T-helper 1 cell treated with Interleukin-12 subunit alpha and Interleukin-12 subunit beta and Interleukin-4 antibody, amounts not matched to agents 30 μg/mL and 1 μg/mL, for 36 hours (primary cell): ENCODE measurements around the gene HBD.

ENCODE experiments used
- H3K27ac Mint-ChIP-seq: one replicate; pipeline ENCODE4 v1.8.0; 2021; ENCODE audit warnings: mild to moderate bottlenecking, mixed read lengths
- H3K27me3 Mint-ChIP-seq: one replicate; pipeline ENCODE4 v1.8.0; 2021; ENCODE audit warnings: low read depth, mixed read lengths
- H3K36me3 Mint-ChIP-seq: one replicate; pipeline ENCODE4 v1.8.0; 2021; ENCODE audit warnings: low read depth, mixed read lengths
- H3K4me1 Mint-ChIP-seq: one replicate; pipeline ENCODE4 v1.8.0; 2021; ENCODE audit warnings: low read depth, mixed read lengths
- H3K4me3 Mint-ChIP-seq: one replicate; pipeline ENCODE4 v1.8.0; 2021; ENCODE audit warnings: mild to moderate bottlenecking, moderate library complexity, mixed read lengths
- H3K9me3 Mint-ChIP-seq: one replicate; pipeline ENCODE4 v1.8.0; 2021; ENCODE audit warnings: mixed read lengths

The HBD gene

DNA sequence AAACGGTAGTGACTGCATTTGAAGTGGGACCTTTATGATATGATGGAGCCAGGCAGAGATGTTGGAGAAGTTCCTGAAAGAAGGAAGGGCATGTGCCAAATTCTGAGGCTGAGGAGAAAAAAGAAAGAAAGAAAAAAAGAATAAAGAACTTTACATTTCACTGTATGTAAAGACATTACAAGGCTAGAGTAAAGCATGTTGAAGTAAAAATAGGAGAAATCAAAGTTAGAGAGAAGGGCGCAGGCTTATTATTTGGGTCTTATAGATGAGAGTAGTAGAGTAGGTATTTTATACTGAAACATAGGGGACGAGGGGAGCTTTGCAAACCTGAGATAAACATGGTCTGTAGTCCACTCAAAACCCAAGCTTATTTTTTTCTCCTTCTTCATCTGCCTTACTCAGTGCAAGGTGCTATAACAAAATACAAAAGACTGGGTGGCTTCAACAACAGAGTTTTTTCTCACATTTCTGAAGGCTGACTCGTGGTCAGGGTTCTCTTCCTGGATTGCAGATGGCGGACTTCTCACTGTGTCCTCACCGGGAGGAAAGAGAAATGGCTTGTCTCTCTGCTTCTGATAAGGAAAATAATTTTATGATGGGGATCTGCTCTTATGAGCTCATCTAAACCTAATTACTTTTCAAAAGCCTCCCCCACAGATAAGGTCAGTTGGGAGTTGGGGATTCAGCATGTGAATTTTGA lies 12.6 kb upstream of the HBD start:
- H3K36me3 Mint-ChIP-seq = no peaks in the 10 kb centered on the region
- H3K4me3 Mint-ChIP-seq = no peak overlapping the region
- no peak overlapping the region for H3K27ac Mint-ChIP-seq
- no peaks in the 10 kb centered on the region for H3K9me3 Mint-ChIP-seq
- peaks cover 3% of the 10 kb centered on the region for H3K27me3 Mint-ChIP-seq
- H3K4me1 Mint-ChIP-seq = no peaks in the 10 kb centered on the region

DNA sequence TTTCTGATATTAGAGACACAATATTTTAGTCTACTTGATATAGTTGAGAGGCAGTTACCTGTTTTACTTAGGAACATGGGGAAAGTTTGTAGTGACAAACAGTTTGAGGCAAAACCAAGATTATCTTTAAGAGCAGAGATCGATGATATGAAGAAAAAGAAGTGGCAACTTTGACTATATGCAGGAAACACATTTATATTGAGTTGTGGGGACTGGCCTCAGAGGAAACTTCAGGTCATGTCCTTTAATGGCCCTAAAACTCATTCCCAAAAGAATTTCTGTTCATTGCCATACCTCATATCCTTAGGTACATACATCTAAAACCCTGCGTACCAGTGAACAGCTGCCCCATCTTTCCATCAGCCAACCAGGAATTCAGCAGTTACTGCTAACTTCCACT lies 10.9 kb upstream of the HBD start:
- no peaks in the 10 kb centered on the region for H3K4me1 Mint-ChIP-seq
- H3K4me3 Mint-ChIP-seq = no peak overlapping the region
- H3K9me3 Mint-ChIP-seq = no peaks in the 10 kb centered on the region
- no peak overlapping the region for H3K27ac Mint-ChIP-seq
- no peaks in the 10 kb centered on the region for H3K36me3 Mint-ChIP-seq
- H3K27me3 Mint-ChIP-seq = peaks cover 3% of the 10 kb centered on the region

DNA sequence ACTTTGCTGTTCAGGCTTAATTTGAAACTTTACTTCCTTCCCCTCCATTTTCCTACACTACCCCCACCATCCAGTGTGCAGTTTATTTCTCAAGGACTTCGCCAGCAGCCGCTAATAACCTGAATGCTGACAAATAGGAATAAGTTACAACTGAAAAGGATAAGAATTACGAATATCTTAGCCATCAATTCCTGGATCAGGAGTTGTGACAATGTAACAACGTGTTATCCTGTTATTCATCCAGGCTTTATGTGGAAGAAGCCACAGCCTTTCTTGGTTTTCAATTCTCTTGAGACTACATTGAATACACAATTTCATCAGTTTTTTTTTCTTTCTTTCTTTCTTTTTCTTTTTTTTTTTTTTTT lies 9.5 kb upstream of the HBD start:
- Mint-ChIP-seq H3K27me3 (peaks cover 3% of the 10 kb centered on the region), H3K4me3 (no peak overlapping the region), H3K4me1 (no peaks in the 10 kb centered on the region), H3K27ac (no peak overlapping the region), H3K36me3 (no peaks in the 10 kb centered on the region), H3K9me3 (no peaks in the 10 kb centered on the region)

DNA sequence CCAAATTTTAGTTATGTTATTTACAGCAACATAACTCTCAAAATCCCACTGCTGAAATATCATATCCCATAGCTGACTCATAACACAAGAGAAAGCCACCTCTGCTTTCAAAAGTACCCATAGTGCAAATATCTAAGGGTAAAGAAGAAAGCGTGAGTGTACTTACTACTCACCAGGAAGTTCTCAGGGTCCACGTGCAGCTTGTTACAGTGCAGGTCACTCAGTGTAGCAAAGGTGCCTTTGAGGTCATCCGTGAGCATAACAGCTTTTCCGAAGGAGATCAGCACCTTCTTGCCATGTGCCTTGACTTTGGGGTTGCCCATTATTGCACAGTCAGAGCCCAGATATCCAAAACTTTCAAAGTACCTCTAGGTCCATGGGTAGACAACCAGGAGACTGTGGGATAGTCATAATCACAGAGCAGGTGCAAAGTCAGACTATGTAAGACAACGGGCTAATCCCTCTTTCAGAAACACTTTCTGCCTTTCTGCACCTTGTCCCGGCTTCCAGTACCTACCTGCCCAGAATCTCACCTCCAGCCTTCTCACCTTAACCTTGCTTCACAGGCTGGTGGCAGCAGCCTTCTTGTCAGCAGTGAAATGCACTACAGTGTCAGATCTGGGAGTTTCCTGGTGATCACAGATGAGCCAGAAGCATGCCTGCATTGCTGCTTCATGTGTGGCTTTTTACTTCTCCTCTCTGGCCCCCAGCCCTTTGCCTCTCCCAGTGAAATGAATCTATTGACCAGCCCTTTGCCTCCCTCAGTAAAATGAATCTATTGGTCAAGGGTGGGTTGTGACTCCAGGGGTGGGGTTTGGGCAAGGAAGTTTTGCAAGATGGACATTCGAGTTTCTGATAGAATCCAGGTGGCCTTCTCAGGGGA lies 8.9 kb upstream of the HBD start:
- H3K36me3 Mint-ChIP-seq = no peaks in the 10 kb centered on the region
- H3K27ac Mint-ChIP-seq = no peak overlapping the region
- H3K4me1 Mint-ChIP-seq = no peaks in the 10 kb centered on the region
- H3K4me3 Mint-ChIP-seq = no peak overlapping the region
- H3K9me3 Mint-ChIP-seq = no peaks in the 10 kb centered on the region
- peaks cover 3% of the 10 kb centered on the region for H3K27me3 Mint-ChIP-seq

DNA sequence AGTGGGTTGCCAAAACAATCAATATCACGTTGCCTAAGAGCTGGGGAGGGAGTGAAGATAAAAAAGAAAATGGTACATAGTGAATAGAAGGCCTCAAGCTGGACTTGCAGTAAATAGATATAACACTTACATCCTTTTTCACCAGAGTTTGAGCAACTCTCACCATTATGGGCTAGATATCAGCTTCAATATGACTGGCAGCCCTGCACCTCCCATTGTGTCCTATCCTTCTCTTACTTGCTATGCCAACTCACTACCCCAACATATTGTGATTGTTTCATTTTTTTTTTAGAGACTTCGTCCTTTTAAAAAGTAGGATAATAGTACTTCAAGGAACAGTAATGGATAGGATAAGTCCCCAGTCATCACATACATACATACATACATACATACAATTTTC lies 7.9 kb upstream of the HBD start:
- no peaks in the 10 kb centered on the region for H3K27me3 Mint-ChIP-seq
- H3K9me3 Mint-ChIP-seq = no peaks in the 10 kb centered on the region
- H3K4me1 Mint-ChIP-seq = no peaks in the 10 kb centered on the region

DNA sequence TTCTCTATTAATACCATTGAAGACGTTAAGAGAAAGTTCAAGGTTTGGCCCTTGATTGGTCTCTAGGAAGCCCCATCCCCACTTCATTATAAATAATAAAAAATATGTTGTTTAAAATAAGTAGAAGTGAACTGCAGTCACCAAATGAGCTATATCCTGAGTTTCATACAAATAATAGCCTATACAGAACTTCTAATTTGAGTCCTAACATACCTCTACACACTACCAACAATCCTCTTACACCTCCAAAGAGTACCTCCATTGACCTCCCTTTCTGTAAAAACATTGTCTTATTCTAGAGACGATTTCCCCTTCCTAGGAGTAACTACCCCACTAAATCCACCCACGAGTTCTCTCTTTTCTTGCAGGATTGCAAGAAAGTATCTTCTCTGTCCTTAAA lies 7.2 kb upstream of the HBD start:
- H3K27me3 Mint-ChIP-seq = no peaks in the 10 kb centered on the region
- H3K4me3 Mint-ChIP-seq = no peak overlapping the region
- no peaks in the 10 kb centered on the region for H3K4me1 Mint-ChIP-seq
- H3K27ac Mint-ChIP-seq = no peak overlapping the region
- H3K9me3 Mint-ChIP-seq = no peaks in the 10 kb centered on the region
- H3K36me3 Mint-ChIP-seq = no peaks in the 10 kb centered on the region

More for the DNA sequence above, 7.9 kb upstream of the HBD start:
- Mint-ChIP-seq H3K36me3 (no peaks in the 10 kb centered on the region), H3K4me3 (no peak overlapping the region), H3K27ac (no peak overlapping the region)

DNA sequence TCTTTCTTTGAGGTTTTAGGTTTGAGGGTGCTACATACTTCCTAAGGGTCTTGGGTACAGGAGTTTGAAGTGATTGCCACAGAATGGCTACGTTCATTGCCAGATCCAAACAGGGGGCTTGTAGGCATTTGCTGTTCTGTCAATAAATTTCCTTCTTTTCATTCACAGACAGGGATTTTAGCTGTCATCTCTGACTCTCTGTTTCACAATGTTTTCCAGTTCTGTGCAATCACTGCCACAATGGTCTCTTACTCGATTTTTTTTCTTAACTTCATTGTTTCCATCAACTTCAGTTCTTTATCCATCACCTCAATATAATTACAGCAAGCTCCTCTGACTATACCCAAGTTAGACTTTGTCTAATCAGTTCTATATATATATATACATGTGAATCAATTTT lies 6.2 kb upstream of the HBD start:
- Mint-ChIP-seq H3K27ac (no peak overlapping the region), H3K9me3 (no peaks in the 10 kb centered on the region), H3K4me3 (no peak overlapping the region), H3K4me1 (no peaks in the 10 kb centered on the region), H3K27me3 (no peaks in the 10 kb centered on the region), H3K36me3 (no peaks in the 10 kb centered on the region)

DNA sequence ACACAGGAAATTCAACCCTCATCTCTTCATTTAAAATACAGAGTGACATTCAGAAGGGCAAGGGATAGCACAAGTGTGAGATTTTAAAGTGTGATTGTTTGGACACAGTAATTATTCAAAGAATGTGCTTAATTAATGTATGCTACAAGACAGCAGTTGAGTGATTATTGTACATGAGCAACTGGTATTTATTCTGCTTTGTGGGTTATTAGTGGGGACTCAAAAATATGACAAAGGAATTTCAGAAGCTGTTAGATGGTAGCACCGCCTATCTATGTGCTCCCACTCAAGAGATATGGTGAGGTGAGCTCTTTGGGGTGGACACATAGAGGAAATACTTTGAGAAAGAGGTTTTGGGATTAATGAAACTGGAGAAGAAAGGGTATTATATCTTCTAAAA lies 5.8 kb upstream of the HBD start:
- Mint-ChIP-seq H3K4me3 (no peak overlapping the region), H3K9me3 (no peaks in the 10 kb centered on the region), H3K27ac (no peak overlapping the region), H3K27me3 (no peaks in the 10 kb centered on the region), H3K36me3 (no peaks in the 10 kb centered on the region), H3K4me1 (no peaks in the 10 kb centered on the region)

DNA sequence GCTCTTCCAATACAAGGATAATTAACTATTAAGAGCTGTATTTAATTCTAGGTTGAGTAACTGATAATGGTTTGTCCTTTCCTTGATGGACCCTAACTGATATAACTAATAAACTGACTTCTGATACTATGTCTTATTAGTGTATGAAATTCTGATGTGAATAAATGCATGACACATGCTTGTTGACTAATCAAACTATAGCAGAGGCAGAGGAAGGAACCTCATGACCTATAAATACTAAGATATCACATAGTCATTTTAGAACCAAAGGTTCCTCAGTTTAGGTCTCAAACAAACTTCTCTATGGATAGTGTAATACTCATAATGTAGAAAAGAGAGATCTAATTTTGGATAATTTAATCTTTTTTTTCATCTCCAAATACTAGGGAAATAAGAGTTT lies 4.8 kb upstream of the HBD start:
- no peak overlapping the region for H3K4me3 Mint-ChIP-seq
- peaks cover 4% of the 10 kb centered on the region for H3K27me3 Mint-ChIP-seq
- no peaks in the 10 kb centered on the region for H3K36me3 Mint-ChIP-seq
- H3K4me1 Mint-ChIP-seq = peaks cover 5% of the 10 kb centered on the region
- no peaks in the 10 kb centered on the region for H3K9me3 Mint-ChIP-seq
- H3K27ac Mint-ChIP-seq = no peak overlapping the region

DNA sequence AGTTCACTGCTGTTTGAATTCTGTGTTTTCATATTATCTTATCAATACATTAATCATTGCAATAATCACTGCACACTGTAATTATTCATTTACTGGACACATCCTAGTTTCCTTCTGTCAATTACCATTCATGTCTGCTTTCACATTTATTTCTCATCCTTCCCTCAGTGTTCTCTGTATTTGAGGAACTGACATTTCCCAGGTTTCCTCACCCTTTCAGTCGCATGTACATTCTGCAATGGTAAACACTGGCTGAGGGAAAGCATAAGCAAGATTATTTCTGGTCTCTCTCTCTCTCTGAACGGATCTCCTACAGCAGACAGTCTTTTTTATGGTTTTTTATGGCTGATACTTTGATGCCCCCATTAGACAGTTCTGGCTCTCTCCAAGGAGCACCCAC lies 4.2 kb upstream of the HBD start:
- Mint-ChIP-seq H3K27ac (no peak overlapping the region), H3K9me3 (no peaks in the 10 kb centered on the region), H3K4me1 (peaks cover 5% of the 10 kb centered on the region), H3K4me3 (no peak overlapping the region), H3K27me3 (peaks cover 4% of the 10 kb centered on the region), H3K36me3 (no peaks in the 10 kb centered on the region)

DNA sequence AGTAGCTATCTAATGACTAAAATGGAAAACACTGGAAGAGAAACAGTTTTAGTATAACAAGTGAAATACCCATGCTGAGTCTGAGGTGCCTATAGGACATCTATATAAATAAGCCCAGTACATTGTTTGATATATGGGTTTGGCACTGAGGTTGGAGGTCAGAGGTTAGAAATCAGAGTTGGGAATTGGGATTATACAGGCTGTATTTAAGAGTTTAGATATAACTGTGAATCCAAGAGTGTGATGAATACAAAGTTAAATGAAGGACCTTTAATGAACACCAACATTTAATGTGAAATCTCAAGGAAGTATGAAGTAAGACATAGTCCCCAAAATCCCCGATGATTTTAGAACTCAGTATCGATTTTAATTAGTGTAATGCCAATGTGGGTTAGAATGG lies 3.1 kb upstream of the HBD start:
- Mint-ChIP-seq H3K4me3 (no peak overlapping the region), H3K36me3 (no peaks in the 10 kb centered on the region), H3K27me3 (peaks cover 4% of the 10 kb centered on the region), H3K9me3 (no peaks in the 10 kb centered on the region), H3K4me1 (peaks cover 5% of the 10 kb centered on the region), H3K27ac (no peak overlapping the region)

DNA sequence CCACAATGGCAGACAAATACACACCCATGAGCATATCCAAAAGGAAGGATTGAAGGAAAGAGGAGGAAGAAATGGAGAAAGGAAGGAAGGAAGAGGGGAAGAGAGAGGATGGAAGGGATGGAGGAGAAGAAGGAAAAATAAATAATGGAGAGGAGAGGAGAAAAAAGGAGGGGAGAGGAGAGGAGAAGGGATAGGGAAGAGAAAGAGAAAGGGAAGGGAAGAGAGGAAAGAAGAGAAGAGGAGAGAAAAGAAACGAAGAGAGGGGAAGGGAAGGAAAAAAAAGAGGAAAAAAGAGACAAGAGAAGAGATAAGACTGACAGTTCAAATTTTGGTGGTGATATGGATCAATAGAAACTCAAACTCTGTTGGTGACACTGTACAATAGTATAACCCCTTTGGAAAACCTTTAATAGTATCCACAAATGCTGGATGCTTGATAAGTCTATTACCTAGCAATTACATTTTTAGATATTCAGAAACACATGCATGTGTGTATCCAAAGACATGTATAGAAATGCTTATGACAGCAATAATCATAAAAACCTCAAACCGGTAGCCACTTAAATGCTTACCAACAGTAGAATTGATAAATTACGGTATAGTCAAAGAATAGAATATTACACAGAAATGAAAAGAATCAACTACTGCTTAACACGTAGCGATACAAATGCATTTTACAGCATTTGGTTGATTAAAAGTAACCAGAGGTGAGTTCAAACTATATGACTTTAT lies 1.2 kb upstream of the HBD start:
- no peak overlapping the region for H3K27ac Mint-ChIP-seq
- H3K27me3 Mint-ChIP-seq = peaks cover 4% of the 10 kb centered on the region
- no peak overlapping the region for H3K4me3 Mint-ChIP-seq
- H3K36me3 Mint-ChIP-seq = no peaks in the 10 kb centered on the region
- H3K4me1 Mint-ChIP-seq = peaks cover 5% of the 10 kb centered on the region
- H3K9me3 Mint-ChIP-seq = no peaks in the 10 kb centered on the region

DNA sequence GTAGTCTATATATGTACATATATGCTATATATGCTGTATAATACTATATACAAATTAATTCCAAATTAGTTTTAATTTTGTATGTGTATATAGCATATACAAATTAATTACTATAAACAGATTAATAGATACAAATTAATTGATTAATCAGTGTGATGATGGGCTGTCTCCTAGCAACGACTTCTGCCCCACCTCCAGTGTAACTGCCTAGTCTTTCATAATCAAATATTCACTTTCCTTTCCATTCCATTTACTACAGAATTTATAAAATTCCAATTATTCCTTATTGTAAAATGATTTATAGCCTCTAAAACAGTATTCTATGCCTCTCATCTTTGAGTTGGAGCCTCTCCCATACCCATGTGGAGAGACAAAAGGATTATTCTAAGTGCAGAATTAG lies 976 bp downstream of the HBD start:
- H3K36me3 Mint-ChIP-seq = no peaks in the 10 kb centered on the region
- H3K4me3 Mint-ChIP-seq = no peak overlapping the region
- no peak overlapping the region for H3K27ac Mint-ChIP-seq
- peaks cover 5% of the 10 kb centered on the region for H3K4me1 Mint-ChIP-seq
- peaks cover 4% of the 10 kb centered on the region for H3K27me3 Mint-ChIP-seq
- H3K9me3 Mint-ChIP-seq = no peaks in the 10 kb centered on the region

DNA sequence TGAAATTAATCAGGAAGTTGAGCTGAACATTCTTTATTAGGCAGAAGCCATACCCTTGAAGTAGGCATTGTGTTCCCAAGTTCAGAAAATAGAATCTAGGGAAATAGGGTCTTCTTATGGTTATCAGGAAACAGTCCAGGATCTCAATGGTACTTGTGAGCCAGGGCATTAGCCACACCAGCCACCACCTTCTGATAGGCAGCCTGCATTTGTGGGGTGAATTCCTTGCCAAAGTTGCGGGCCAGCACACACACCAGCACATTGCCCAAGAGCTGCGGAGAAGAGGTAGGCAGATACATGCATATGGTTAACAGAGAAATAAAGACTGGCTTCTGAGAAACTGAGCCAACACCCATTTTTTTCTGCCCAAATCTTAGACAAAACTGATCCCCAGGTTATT lies 1.5 kb downstream of the HBD start:
- Mint-ChIP-seq H3K36me3 (no peaks in the 10 kb centered on the region), H3K4me1 (peaks cover 5% of the 10 kb centered on the region), H3K27ac (no peak overlapping the region), H3K27me3 (peaks cover 4% of the 10 kb centered on the region), H3K4me3 (no peak overlapping the region), H3K9me3 (no peaks in the 10 kb centered on the region)

DNA sequence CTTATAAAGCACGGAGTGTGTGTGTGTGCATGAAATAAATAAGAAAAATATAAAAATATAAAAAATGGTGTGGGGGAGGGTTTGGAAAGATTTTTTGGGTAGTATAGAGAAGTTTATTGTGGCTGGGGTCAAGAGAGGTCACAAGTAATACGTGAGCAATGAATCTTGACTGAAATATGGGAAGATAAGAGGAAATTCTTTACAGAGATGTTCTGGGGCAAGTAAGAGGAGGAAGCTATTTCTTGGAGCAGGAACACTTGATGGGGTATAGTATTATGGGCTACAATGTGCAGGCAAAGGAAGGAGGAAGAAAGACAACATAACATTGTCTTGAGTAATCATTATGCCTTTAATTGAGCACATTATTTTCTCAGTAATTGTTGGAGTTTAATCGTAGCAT lies 2.1 kb downstream of the HBD start:
- Mint-ChIP-seq H3K36me3 (no peaks in the 10 kb centered on the region), H3K4me3 (no peak overlapping the region), H3K4me1 (peaks cover 5% of the 10 kb centered on the region), H3K9me3 (no peaks in the 10 kb centered on the region), H3K27me3 (peaks cover 4% of the 10 kb centered on the region), H3K27ac (no peak overlapping the region)
